Left ventricle myocardium inferior (tissue), 1 donor: ENCODE results near the gene EAF1. TPM values are rescaled to one million over a fixed set of nuclear protein-coding genes. Genes with fewer than 3 reads are reported as not detected.
"Not testable (repeated sequence)": the region's sequence is repeated elsewhere in the genome, so short reads cannot be mapped to it uniquely, and the experiment has no call there.

Experiments
- DNase-seq: peaks from one replicate; pipeline ENCODE4 v3.0.0-alpha.2; 2020
- H3K27ac ChIP-seq: fragments of 200-600 bp; replicated peaks from 2 replicates; pipeline ENCODE4 v1.8.0; 2021
- H3K27me3 ChIP-seq: fragments of 200-600 bp; 2 replicates; pipeline ENCODE4 v1.8.0; 2021; ENCODE audit warnings: low read depth
- H3K36me3 ChIP-seq: fragments of 200-600 bp; 2 replicates; pipeline ENCODE4 v1.8.0; 2021
- H3K4me1 ChIP-seq: fragments of 200-600 bp; 2 replicates; pipeline ENCODE4 v1.8.0; 2021
- H3K4me3 ChIP-seq: fragments of 200-600 bp; 2 replicates; pipeline ENCODE4 v1.8.0; 2021; ENCODE audit warnings: mild to moderate bottlenecking, moderate library complexity
- H3K9me3 ChIP-seq: fragments of 200-600 bp; replicated peaks from 2 replicates; pipeline ENCODE4 v1.8.0; 2021
- CTCF ChIP-seq: fragments of 200-600 bp; IDR thresholded peaks from 2 replicates; pipeline ENCODE4 v1.8.0; 2021; ENCODE audit warnings: antibody characterized with exemption, mild to moderate bottlenecking, borderline replicate concordance
- intact Hi-C: fragments of 100-400 bp; cut with micrococcal nuclease; formaldehyde crosslinking; loops from one replicate; pipeline ENCODE4 v1.11.0; 2022
- total RNA-seq: library from RNA; stranded (reverse); fragmentation: NEBNext Ultra II Directional; extraction: Animal tissue kit (Norgen Biotek cat#: 25700); gene quantifications from one replicate; pipeline ENCODE4 v1.2.1, GENCODE V29; 2021
- donor health status: DM: no; HTN: yes; CAD: no; lungs with severe emphysema.

Gene EAF1
- total RNA-seq, 1 donor from 2014 or later = 7.6 TPM

- intact Hi-C loops = loop anchor here (10.0 kb wide), 1 partner anchor 205 kb away; the partner anchor contains the start of gene CAPN7
- H3K9me3 ChIP-seq = no peaks in the 10 kb centered on the region
- H3K4me3 ChIP-seq = no peak overlapping the region
- DNase-seq = no peak
- no peak for TF ChIP-seq CTCF
- H3K27ac ChIP-seq = no peak overlapping the region
- no peaks in the 10 kb centered on the region for H3K4me1 ChIP-seq
- no peaks in the 10 kb centered on the region for H3K27me3 ChIP-seq
- H3K36me3 ChIP-seq = peaks cover 49% of the 10 kb centered on the region
Measured at GRCh38 chr3:15409774-15410173, 17.6 kb upstream of the EAF1 start.

GRCh38 chr3:15410966-15411365 is 16.4 kb upstream of the EAF1 start:
- intact Hi-C loops, DNase-seq, H3K27ac ChIP-seq, H3K4me3 ChIP-seq, H3K4me1 ChIP-seq, H3K27me3 ChIP-seq, H3K9me3 ChIP-seq: not testable (repeated sequence)
- H3K36me3 ChIP-seq = peaks cover 61% of the 10 kb centered on the region

GRCh38 chr3:15420871-15421270 is 6.5 kb upstream of the EAF1 start:
- no peak for TF ChIP-seq CTCF
- DNase-seq = no peak
- Histone ChIP-seq H3K27me3 (no peaks in the 10 kb centered on the region), H3K27ac (no peak overlapping the region), H3K36me3 (peaks cover 57% of the 10 kb centered on the region), H3K4me1 (peaks cover 11% of the 10 kb centered on the region), H3K9me3 (no peaks in the 10 kb centered on the region), H3K4me3 (no peak overlapping the region)
- intact Hi-C loops = loop anchor here (10.0 kb wide), 1 partner anchor 134 kb away; no protein-coding TSS in a partner anchor

GRCh38 chr3:15426579-15427118 is 749 bp upstream of the EAF1 start:
- intact Hi-C loops = loop anchor here (10.0 kb wide), 1 partner anchor 128 kb away; no protein-coding TSS in a partner anchor

GRCh38 chr3:15427981-15428380 is 583 bp downstream of the EAF1 start:
- intact Hi-C loops = loop anchor here (10.0 kb wide), 1 partner anchor 127 kb away; no protein-coding TSS in a partner anchor
- TF ChIP-seq CTCF = no peak
- Histone ChIP-seq H3K36me3 (peaks cover 34% of the 10 kb centered on the region), H3K4me3 (peak overlapping the region; percentile 96), H3K27me3 (no peaks in the 10 kb centered on the region), H3K27ac (peak overlapping the region; percentile 84), H3K9me3 (no peaks in the 10 kb centered on the region), H3K4me1 (peaks cover 82% of the 10 kb centered on the region)
- no peak for DNase-seq

More at GRCh38 chr3:15426579-15427118, 749 bp upstream of the EAF1 start:
- no peak for TF ChIP-seq CTCF
- no peak for DNase-seq
- Histone ChIP-seq H3K9me3 (no peaks in the 10 kb centered on the region), H3K27ac (peak overlapping the region; percentile 84), H3K36me3 (peaks cover 31% of the 10 kb centered on the region), H3K27me3 (no peaks in the 10 kb centered on the region), H3K4me3 (peak overlapping the region; percentile 96), H3K4me1 (peaks cover 69% of the 10 kb centered on the region)

- Histone ChIP-seq H3K4me3 (peak overlapping the region; percentile 96), H3K9me3 (no peaks in the 10 kb centered on the region), H3K4me1 (peaks cover 88% of the 10 kb centered on the region), H3K27me3 (no peaks in the 10 kb centered on the region), H3K27ac (no peak overlapping the region), H3K36me3 (peaks cover 34% of the 10 kb centered on the region)
- DNase-seq = no peak
- no peak for TF ChIP-seq CTCF
- intact Hi-C loops = loop anchor here (10.0 kb wide), 1 partner anchor 126 kb away; no protein-coding TSS in a partner anchor
Measured at GRCh38 chr3:15428539-15428938, 1.1 kb downstream of the EAF1 start.
